GM23338 (cell line): ENCODE results near the gene MAP3K5. TPM values are rescaled to one million over a fixed set of nuclear protein-coding genes. Genes with fewer than 3 reads are reported as not detected.
A peak's percentile ranks its signal among the peaks of the same experiment; 100 is the strongest.

ENCODE experiments used
- ATAC-seq: fragments of 200-7000 bp; cut with Tn5 transposase; 3 replicates; pipeline ENCODE4 v1.9.1; 2020
- DNase-seq: peaks from one replicate; pipeline ENCODE4 v3.0.0-alpha.2; 2015; ENCODE audit warnings: low spot score
- H2AFZ ChIP-seq: fragments of 200-600 bp; sonication (generic); 2 replicates; pipeline ENCODE4 v1.8.0; 2016; ENCODE audit warnings: antibody characterized with exemption, mild to moderate bottlenecking, moderate library complexity
- H3F3A ChIP-seq: fragments of 200-600 bp; sonication (generic); replicated peaks from 2 replicates; pipeline ENCODE4 v1.8.0; 2017; ENCODE audit warnings: antibody characterized with exemption, mixed run types, low read depth
- H3K27ac ChIP-seq: fragments of 200-600 bp; sonication (generic); 2 replicates; pipeline ENCODE4 v1.6.1; 2016; ENCODE audit warnings: low read depth
- H3K27me3 ChIP-seq: fragments of 200-600 bp; sonication (generic); 2 replicates; pipeline ENCODE4 v1.8.0; 2016; ENCODE audit warnings: mild to moderate bottlenecking, mixed run types, moderate library complexity; ENCODE audit not compliant: insufficient read depth
- H3K36me3 ChIP-seq: fragments of 200-600 bp; sonication (generic); 2 replicates; pipeline ENCODE4 v1.8.0; 2016; ENCODE audit warnings: mild to moderate bottlenecking; ENCODE audit not compliant: insufficient read depth
- H3K4me1 ChIP-seq: fragments of 200-600 bp; sonication (generic); 2 replicates; pipeline ENCODE4 v1.8.0; 2016; ENCODE audit warnings: mild to moderate bottlenecking, moderate library complexity; ENCODE audit not compliant: insufficient read depth
- H3K4me2 ChIP-seq: fragments of 200-600 bp; sonication (generic); 2 replicates; pipeline ENCODE4 v1.7.1; 2017; ENCODE audit warnings: mixed run types
- H3K4me3 ChIP-seq: fragments of 200-600 bp; sonication (generic); 2 replicates; pipeline ENCODE4 v1.6.1; 2016; ENCODE audit warnings: mixed run types
- H3K79me2 ChIP-seq: fragments of 200-600 bp; sonication (generic); replicated peaks from 2 replicates; pipeline ENCODE4 v1.8.0; 2017; ENCODE audit warnings: mild to moderate bottlenecking; ENCODE audit not compliant: insufficient read depth
- H3K9me2 ChIP-seq: fragments of 200-600 bp; sonication (generic); 2 replicates; pipeline ENCODE4 v1.8.0; 2017; ENCODE audit not compliant: insufficient read depth
- H4K20me1 ChIP-seq: fragments of 200-600 bp; sonication (generic); replicated peaks from 2 replicates; pipeline ENCODE4 v1.8.0; 2017; ENCODE audit warnings: mild to moderate bottlenecking; ENCODE audit not compliant: insufficient read depth
- H3K27ac Mint-ChIP-seq: 2 replicates; pipeline ENCODE4 v1.8.0; 2020; ENCODE audit warnings: inconsistent platforms, mild to moderate bottlenecking, moderate library complexity, mixed read lengths
- H3K27me3 Mint-ChIP-seq: 3 replicates; pipeline ENCODE4 v1.8.0; 2022; ENCODE audit warnings: low read depth, mild to moderate bottlenecking, moderate library complexity, mixed read lengths, inconsistent platforms; ENCODE audit not compliant: insufficient read depth, poor library complexity
- H3K36me3 Mint-ChIP-seq: 3 replicates; pipeline ENCODE4 v1.8.0; 2021; ENCODE audit warnings: low read depth, mild to moderate bottlenecking, inconsistent platforms, moderate library complexity, mixed read lengths
- H3K4me1 Mint-ChIP-seq: 3 replicates; pipeline ENCODE4 v1.8.0; 2020; ENCODE audit warnings: mild to moderate bottlenecking, inconsistent platforms, mixed read lengths
- H3K4me3 Mint-ChIP-seq: 3 replicates; pipeline ENCODE4 v1.8.0; 2021; ENCODE audit warnings: moderate library complexity, mild to moderate bottlenecking, inconsistent platforms, mixed read lengths
- H3K9me3 Mint-ChIP-seq: 3 replicates; pipeline ENCODE4 v1.8.0; 2020; ENCODE audit warnings: moderate library complexity, mild to moderate bottlenecking, inconsistent platforms, mixed read lengths
- EZH2 ChIP-seq: fragments of 200-600 bp; sonication (generic); IDR thresholded peaks from one replicate; pipeline ENCODE4 v1.8.0; 2017; ENCODE audit warnings: antibody characterized with exemption, mild to moderate bottlenecking, low read depth; ENCODE audit not compliant: unreplicated experiment
- EZH2phosphoT487 ChIP-seq: fragments of 200-600 bp; sonication (generic); IDR thresholded peaks from one replicate; pipeline ENCODE4 v1.8.1; 2018; ENCODE audit warnings: antibody characterized with exemption; ENCODE audit not compliant: unreplicated experiment
- JUNB ChIP-seq: IDR thresholded peaks from one replicate; pipeline ENCODE4 v1.6.1; 2016; ENCODE audit warnings: antibody characterized with exemption; ENCODE audit not compliant: unreplicated experiment
- NANOG ChIP-seq: IDR thresholded peaks from 2 replicates; pipeline ENCODE4 v1.6.1; 2016; ENCODE audit warnings: antibody characterized with exemption, borderline replicate concordance
- STAT1 ChIP-seq: IDR thresholded peaks from one replicate; pipeline ENCODE4 v1.6.1; 2016; ENCODE audit warnings: antibody characterized with exemption; ENCODE audit not compliant: unreplicated experiment
- ZNF114 ChIP-seq: fragments of 250-450 bp; sonication (Bioruptor Pico); IDR thresholded peaks from 2 replicates; pipeline ENCODE4 v1.5.0; 2020; ENCODE audit warnings: mild to moderate bottlenecking, moderate library complexity
- ZNF331 ChIP-seq: fragments of 250-450 bp; sonication (Bioruptor Pico); IDR thresholded peaks from 2 replicates; pipeline ENCODE4 v1.5.0; 2020; ENCODE audit warnings: low read depth, mild to moderate bottlenecking, moderate library complexity
- polyA plus RNA-seq: library from polyadenylated mRNA; unstranded; fragments of >200 nt; fragmentation: Nextera tagmentation; extraction: Ambion mirVana; gene quantifications from 2 replicates; pipeline ENCODE4 v1.2.1, GENCODE V29; 2016
- total RNA-seq: library from RNA; depleted of rRNA; stranded (reverse); fragments of >200 nt; shearing (Covaris generic); gene quantifications from 2 replicates; pipeline ENCODE4 v1.2.3, GENCODE V29; 2014
- TF ChIP-seq, protein P1 (sequence below): fragments of 250-450 bp; sonication (Bioruptor Pico); IDR thresholded peaks from 2 replicates; pipeline ENCODE4 v1.5.0; 2020; ENCODE audit warnings: mild to moderate bottlenecking, moderate library complexity
- TF ChIP-seq, protein P2 (sequence below), 2 experiments: fragments of 200-600 bp in 1 of 2; sonication (generic) in 1 of 2; conservative IDR thresholded peaks; 2 replicates each; pipeline versions ENCODE4 v1.5.1 to v1.6.1; 2016 to 2017; ENCODE audit warnings: antibody characterized with exemption in 2 of 2, low read depth in 2 of 2, mild to moderate bottlenecking in 2 of 2, moderate library complexity in 1 of 2
- TF ChIP-seq, protein P3 (sequence below): IDR thresholded peaks from one replicate; pipeline ENCODE4 v1.6.1; 2018; ENCODE audit warnings: antibody characterized with exemption; ENCODE audit not compliant: unreplicated experiment

MAP3K5 gene
- total and polyA plus RNA-seq, 2 experiments from 2014 or later: 0.76 to 2.8 TPM

DNA sequence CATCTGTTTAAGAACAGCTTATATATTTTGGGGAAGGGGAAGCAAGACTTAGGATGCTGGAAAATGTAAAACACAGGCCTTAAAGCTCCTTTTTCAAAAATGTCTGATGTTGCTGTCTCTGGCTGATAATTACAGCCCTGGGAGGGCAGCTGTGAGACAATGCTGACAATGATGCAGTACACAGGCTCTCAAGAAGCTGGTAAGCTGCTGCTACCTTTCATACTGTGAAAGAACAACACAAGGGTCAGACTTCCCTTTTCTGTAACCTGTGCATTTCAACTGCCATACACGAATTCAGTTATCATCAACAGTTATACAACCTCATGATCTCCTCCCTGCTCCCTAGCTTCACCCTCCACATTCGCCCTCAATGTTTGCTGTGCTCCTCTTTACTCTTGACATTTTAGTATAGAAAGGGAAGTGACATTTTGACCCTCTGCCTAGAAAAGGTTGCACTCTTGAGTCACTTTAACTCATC lies 267.3 kb downstream of the MAP3K5 start (continued):
- TF ChIP-seq, protein P1, sequence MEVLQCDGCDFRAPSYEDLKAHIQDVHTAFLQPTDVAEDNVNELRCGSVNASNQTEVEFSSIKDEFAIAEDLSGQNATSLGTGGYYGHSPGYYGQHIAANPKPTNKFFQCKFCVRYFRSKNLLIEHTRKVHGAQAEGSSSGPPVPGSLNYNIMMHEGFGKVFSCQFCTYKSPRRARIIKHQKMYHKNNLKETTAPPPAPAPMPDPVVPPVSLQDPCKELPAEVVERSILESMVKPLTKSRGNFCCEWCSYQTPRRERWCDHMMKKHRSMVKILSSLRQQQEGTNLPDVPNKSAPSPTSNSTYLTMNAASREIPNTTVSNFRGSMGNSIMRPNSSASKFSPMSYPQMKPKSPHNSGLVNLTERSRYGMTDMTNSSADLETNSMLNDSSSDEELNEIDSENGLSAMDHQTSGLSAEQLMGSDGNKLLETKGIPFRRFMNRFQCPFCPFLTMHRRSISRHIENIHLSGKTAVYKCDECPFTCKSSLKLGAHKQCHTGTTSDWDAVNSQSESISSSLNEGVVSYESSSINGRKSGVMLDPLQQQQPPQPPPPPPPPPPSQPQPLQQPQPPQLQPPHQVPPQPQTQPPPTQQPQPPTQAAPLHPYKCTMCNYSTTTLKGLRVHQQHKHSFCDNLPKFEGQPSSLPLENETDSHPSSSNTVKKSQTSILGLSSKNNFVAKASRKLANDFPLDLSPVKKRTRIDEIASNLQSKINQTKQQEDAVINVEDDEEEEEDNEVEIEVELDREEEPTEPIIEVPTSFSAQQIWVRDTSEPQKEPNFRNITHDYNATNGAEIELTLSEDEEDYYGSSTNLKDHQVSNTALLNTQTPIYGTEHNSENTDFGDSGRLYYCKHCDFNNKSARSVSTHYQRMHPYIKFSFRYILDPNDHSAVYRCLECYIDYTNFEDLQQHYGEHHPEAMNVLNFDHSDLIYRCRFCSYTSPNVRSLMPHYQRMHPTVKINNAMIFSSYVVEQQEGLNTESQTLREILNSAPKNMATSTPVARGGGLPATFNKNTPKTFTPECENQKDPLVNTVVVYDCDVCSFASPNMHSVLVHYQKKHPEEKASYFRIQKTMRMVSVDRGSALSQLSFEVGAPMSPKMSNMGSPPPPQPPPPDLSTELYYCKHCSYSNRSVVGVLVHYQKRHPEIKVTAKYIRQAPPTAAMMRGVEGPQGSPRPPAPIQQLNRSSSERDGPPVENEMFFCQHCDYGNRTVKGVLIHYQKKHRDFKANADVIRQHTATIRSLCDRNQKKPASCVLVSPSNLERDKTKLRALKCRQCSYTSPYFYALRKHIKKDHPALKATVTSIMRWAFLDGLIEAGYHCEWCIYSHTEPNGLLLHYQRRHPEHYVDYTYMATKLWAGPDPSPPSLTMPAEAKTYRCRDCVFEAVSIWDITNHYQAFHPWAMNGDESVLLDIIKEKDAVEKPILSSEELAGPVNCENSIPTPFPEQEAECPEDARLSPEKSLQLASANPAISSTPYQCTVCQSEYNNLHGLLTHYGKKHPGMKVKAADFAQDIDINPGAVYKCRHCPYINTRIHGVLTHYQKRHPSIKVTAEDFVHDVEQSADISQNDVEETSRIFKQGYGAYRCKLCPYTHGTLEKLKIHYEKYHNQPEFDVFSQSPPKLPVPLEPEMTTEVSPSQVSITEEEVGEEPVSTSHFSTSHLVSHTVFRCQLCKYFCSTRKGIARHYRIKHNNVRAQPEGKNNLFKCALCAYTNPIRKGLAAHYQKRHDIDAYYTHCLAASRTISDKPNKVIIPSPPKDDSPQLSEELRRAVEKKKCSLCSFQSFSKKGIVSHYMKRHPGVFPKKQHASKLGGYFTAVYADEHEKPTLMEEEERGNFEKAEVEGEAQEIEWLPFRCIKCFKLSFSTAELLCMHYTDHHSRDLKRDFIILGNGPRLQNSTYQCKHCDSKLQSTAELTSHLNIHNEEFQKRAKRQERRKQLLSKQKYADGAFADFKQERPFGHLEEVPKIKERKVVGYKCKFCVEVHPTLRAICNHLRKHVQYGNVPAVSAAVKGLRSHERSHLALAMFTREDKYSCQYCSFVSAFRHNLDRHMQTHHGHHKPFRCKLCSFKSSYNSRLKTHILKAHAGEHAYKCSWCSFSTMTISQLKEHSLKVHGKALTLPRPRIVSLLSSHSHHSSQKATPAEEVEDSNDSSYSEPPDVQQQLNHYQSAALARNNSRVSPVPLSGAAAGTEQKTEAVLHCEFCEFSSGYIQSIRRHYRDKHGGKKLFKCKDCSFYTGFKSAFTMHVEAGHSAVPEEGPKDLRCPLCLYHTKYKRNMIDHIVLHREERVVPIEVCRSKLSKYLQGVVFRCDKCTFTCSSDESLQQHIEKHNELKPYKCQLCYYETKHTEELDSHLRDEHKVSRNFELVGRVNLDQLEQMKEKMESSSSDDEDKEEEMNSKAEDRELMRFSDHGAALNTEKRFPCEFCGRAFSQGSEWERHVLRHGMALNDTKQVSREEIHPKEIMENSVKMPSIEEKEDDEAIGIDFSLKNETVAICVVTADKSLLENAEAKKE (CRISPR knock-in tag): no peak
- TF ChIP-seq, protein P2, sequence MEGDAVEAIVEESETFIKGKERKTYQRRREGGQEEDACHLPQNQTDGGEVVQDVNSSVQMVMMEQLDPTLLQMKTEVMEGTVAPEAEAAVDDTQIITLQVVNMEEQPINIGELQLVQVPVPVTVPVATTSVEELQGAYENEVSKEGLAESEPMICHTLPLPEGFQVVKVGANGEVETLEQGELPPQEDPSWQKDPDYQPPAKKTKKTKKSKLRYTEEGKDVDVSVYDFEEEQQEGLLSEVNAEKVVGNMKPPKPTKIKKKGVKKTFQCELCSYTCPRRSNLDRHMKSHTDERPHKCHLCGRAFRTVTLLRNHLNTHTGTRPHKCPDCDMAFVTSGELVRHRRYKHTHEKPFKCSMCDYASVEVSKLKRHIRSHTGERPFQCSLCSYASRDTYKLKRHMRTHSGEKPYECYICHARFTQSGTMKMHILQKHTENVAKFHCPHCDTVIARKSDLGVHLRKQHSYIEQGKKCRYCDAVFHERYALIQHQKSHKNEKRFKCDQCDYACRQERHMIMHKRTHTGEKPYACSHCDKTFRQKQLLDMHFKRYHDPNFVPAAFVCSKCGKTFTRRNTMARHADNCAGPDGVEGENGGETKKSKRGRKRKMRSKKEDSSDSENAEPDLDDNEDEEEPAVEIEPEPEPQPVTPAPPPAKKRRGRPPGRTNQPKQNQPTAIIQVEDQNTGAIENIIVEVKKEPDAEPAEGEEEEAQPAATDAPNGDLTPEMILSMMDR (conservative IDR thresholded peaks at IDR 0.05; ENCODE audit: low read depth in 2 of 2): no peak
- TF ChIP-seq EZH2phosphoT487 (no peak), ZNF331 (CRISPR knock-in tag) (no peak)

DNA sequence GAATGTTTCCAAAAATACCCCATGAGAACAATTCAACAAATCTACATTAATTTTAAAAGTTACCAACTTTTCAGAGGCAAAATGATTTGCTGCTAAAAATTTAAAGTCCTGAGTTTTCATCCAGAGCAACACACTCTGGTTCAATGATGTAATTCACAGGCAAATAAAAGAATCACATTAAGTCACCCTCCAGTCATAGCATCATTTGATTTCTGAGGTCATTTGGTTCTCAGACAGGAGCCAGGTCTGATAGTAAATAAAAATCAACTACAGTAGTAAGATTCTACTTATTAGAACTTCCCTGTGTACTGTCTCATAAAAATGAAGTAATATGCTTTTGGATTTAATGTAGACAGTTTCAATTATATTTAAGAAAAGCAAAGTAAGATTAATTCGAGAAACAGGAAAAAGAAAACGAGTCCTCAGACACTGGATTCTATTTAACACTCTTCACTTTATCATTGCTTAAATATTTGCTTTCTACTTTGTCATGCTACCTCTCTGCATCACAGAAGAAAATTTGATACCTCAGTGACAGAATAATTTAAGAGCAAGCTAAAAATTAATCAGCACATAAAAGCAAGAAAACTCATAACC lies 267.8 kb downstream of the MAP3K5 start:
- Mint-ChIP-seq H3K4me3 (no peak overlapping the region), H3K4me1 (peaks cover 62% of the 10 kb centered on the region), H3K9me3 (no peaks in the 10 kb centered on the region), H3K36me3 (no peaks in the 10 kb centered on the region), H3K27me3 (peaks cover 11% of the 10 kb centered on the region), H3K27ac (peak overlapping the region; percentile 25; the same call in 1 of the 2 replicates)
- H2AFZ ChIP-seq: no peak overlapping the region
- H3K27me3 ChIP-seq: no peaks in the 10 kb centered on the region
- peaks cover 7% of the 10 kb centered on the region; the same call in 1 of the 2 replicates for H4K20me1 ChIP-seq
- peak overlapping the region; percentile 63; the same call in 1 of the 2 replicates for H3K4me2 ChIP-seq
- H3F3A ChIP-seq: no peaks in the 10 kb centered on the region; the same call in 1 of the 2 replicates
- H3K79me2 ChIP-seq: peaks cover 97% of the 10 kb centered on the region
- peak overlapping the region; percentile 36; the same call in 1 of the 2 replicates for H3K27ac ChIP-seq
- no peak for ATAC-seq
- H3K36me3 ChIP-seq: no peaks in the 10 kb centered on the region
- H3K4me3 ChIP-seq: no peak overlapping the region
- peaks cover 65% of the 10 kb centered on the region for H3K4me1 ChIP-seq
- H3K9me2 ChIP-seq: no peaks in the 10 kb centered on the region; the same call in 1 of the 2 replicates
- no peak for DNase-seq
- TF ChIP-seq JUNB (no peak), EZH2phosphoT487 (no peak), NANOG (no peak), ZNF114 (CRISPR knock-in tag) (no peak), EZH2 (no peak), STAT1 (no peak)
- TF ChIP-seq, protein P2 (conservative IDR thresholded peaks at IDR 0.05; ENCODE audit: low read depth in 2 of 2): no peak
- TF ChIP-seq, protein P3, sequence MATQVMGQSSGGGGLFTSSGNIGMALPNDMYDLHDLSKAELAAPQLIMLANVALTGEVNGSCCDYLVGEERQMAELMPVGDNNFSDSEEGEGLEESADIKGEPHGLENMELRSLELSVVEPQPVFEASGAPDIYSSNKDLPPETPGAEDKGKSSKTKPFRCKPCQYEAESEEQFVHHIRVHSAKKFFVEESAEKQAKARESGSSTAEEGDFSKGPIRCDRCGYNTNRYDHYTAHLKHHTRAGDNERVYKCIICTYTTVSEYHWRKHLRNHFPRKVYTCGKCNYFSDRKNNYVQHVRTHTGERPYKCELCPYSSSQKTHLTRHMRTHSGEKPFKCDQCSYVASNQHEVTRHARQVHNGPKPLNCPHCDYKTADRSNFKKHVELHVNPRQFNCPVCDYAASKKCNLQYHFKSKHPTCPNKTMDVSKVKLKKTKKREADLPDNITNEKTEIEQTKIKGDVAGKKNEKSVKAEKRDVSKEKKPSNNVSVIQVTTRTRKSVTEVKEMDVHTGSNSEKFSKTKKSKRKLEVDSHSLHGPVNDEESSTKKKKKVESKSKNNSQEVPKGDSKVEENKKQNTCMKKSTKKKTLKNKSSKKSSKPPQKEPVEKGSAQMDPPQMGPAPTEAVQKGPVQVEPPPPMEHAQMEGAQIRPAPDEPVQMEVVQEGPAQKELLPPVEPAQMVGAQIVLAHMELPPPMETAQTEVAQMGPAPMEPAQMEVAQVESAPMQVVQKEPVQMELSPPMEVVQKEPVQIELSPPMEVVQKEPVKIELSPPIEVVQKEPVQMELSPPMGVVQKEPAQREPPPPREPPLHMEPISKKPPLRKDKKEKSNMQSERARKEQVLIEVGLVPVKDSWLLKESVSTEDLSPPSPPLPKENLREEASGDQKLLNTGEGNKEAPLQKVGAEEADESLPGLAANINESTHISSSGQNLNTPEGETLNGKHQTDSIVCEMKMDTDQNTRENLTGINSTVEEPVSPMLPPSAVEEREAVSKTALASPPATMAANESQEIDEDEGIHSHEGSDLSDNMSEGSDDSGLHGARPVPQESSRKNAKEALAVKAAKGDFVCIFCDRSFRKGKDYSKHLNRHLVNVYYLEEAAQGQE: no peak
